Measurements from ENCODE around the gene PLCB3.

GRCh38 chr11:64259533-64260067, 8.3 kb downstream of the PLCB3 start:
- TF ChIP-seq EZH2phosphoT487 (IDR thresholded peaks at IDR 0.05; ENCODE audit: unreplicated experiment) (no peak), JUNB (IDR thresholded peaks at IDR 0.05; ENCODE audit: unreplicated experiment) (no peak), CTCF (conservative IDR thresholded peaks at IDR 0.05; ENCODE audit: low read depth in 2 of 2) (no peak), EZH2 (IDR thresholded peaks at IDR 0.05; ENCODE audit: low read depth, unreplicated experiment) (no peak), POLR2AphosphoS5 (IDR thresholded peaks at IDR 0.05; ENCODE audit: low read depth) (no peak)
